DND-41 (cell line): ENCODE results near the gene PPP4R2.

Experiments used
- ATAC-seq: fragments of 200-7000 bp; cut with Tn5 transposase; 3 replicates; pipeline ENCODE4 v1.9.1; 2021; ENCODE audit warnings: low read depth; ENCODE audit not compliant: insufficient read depth
- DNase-seq: peaks from one replicate; pipeline ENCODE4 v3.0.0-alpha.2; 2020
- H2AFZ ChIP-seq: 2 replicates; pipeline ENCODE4 v1.6.0; 2012; ENCODE audit warnings: low read depth, low read length
- H3K27ac ChIP-seq: 2 replicates; pipeline ENCODE4 v1.5.1; 2012; ENCODE audit warnings: low read length, inconsistent platforms
- H3K27me3 ChIP-seq: fragments of 200-600 bp; sonication (generic); 2 replicates; pipeline ENCODE4 v1.6.0; 2012; ENCODE audit warnings: low read length, mild to moderate bottlenecking, inconsistent platforms; ENCODE audit not compliant: insufficient read depth, poor library complexity
- H3K36me3 ChIP-seq: 2 replicates; pipeline ENCODE4 v1.5.1; 2012; ENCODE audit warnings: low read length, inconsistent platforms; ENCODE audit not compliant: insufficient read depth
- H3K4me1 ChIP-seq: 2 replicates; pipeline ENCODE4 v1.5.1; 2012; ENCODE audit warnings: mild to moderate bottlenecking, low read length; ENCODE audit not compliant: insufficient read depth
- H3K4me2 ChIP-seq: 2 replicates; pipeline ENCODE4 v1.6.0; 2012; ENCODE audit warnings: mild to moderate bottlenecking, moderate library complexity, low read length, inconsistent platforms; ENCODE audit not compliant: insufficient read depth
- H3K4me3 ChIP-seq, 2 experiments: fragments of 200-600 bp in 1 of 2; shearing (Covaris generic) in 1 of 2; 2 replicates each; pipeline ENCODE4 v1.5.1; 2012 to 2016; ENCODE audit warnings: inconsistent platforms in 2 of 2, low read length in 2 of 2, mild to moderate bottlenecking in 2 of 2, low read depth in 1 of 2, moderate library complexity in 1 of 2
- H3K79me2 ChIP-seq: 2 replicates; pipeline ENCODE4 v1.6.0; 2012; ENCODE audit warnings: low read length, inconsistent platforms; ENCODE audit not compliant: insufficient read depth
- H3K9ac ChIP-seq: 2 replicates; pipeline ENCODE4 v1.6.0; 2012; ENCODE audit warnings: low read depth, mild to moderate bottlenecking, inconsistent platforms, low read length, moderate library complexity
- H3K9me3 ChIP-seq: 2 replicates; pipeline ENCODE4 v1.5.1; 2012; ENCODE audit warnings: low read length, moderate library complexity, mild to moderate bottlenecking, inconsistent platforms; ENCODE audit not compliant: insufficient read depth, severe bottlenecking
- H4K20me1 ChIP-seq: 2 replicates; pipeline ENCODE4 v1.6.0; 2012; ENCODE audit warnings: low read length; ENCODE audit not compliant: insufficient read depth
- CTCF ChIP-seq: IDR thresholded peaks from 2 replicates; pipeline ENCODE4 v1.5.1; 2012; ENCODE audit warnings: borderline replicate concordance, low read length, moderate library complexity, mild to moderate bottlenecking; ENCODE audit not compliant: poor library complexity, severe bottlenecking; ENCODE audit errors: extremely low read depth
- EZH2 ChIP-seq: IDR thresholded peaks from 3 replicates; pipeline ENCODE4 v1.6.1; 2012; ENCODE audit warnings: borderline replicate concordance, low read depth, mild to moderate bottlenecking, moderate library complexity, low read length, inconsistent platforms; ENCODE audit not compliant: severe bottlenecking

PPP4R2 gene

GRCh38 chr3:72953325-72953956 lies 43.2 kb upstream of the PPP4R2 start:
- Histone ChIP-seq H3K4me2 (no peak overlapping the region), H3K79me2 (peaks cover 22% of the 10 kb centered on the region), H3K36me3 (peaks cover 42% of the 10 kb centered on the region), H3K4me1 (no peaks in the 10 kb centered on the region), H3K9ac (no peak overlapping the region), H2AFZ (no peak overlapping the region), H3K9me3 (no peaks in the 10 kb centered on the region), H4K20me1 (peaks cover 3% of the 10 kb centered on the region; the same call in 1 of the 2 replicates), H3K27me3 (no peaks in the 10 kb centered on the region), H3K4me3 (no peak overlapping the region), H3K27ac (no peak overlapping the region)
- TF ChIP-seq EZH2 (no peak), CTCF (no peak)
- no peak for ATAC-seq
- no peak for DNase-seq

- no peak for DNase-seq
- no peak for TF ChIP-seq EZH2
- no peak for TF ChIP-seq CTCF
- H3K4me1 ChIP-seq = no peaks in the 10 kb centered on the region
Observed at GRCh38 chr3:72957297-72957696, 39.3 kb upstream of the PPP4R2 start.

GRCh38 chr3:72959336-72959735 lies 37.3 kb upstream of the PPP4R2 start:
- Histone ChIP-seq H3K4me3 (no peak overlapping the region), H3K4me1 (no peaks in the 10 kb centered on the region), H2AFZ (no peak overlapping the region), H3K9ac (no peak overlapping the region), H3K36me3 (peaks cover 65% of the 10 kb centered on the region), H3K4me2 (no peak overlapping the region), H3K27me3 (no peaks in the 10 kb centered on the region), H4K20me1 (0 out of 2 replicates have a peak, but pooled peaks cover 3% of the 10 kb centered on the region), H3K79me2 (no peaks in the 10 kb centered on the region), H3K27ac (no peak overlapping the region), H3K9me3 (no peaks in the 10 kb centered on the region)
- no peak for TF ChIP-seq CTCF
- TF ChIP-seq EZH2 = no peak
- no peak for ATAC-seq
- no peak for DNase-seq

More at GRCh38 chr3:72957297-72957696, 39.3 kb upstream of the PPP4R2 start:
- H4K20me1 ChIP-seq = 0 out of 2 replicates have a peak, but pooled peaks cover 3% of the 10 kb centered on the region
- no peaks in the 10 kb centered on the region for H3K27me3 ChIP-seq
- H2AFZ ChIP-seq = no peak overlapping the region
- no peak overlapping the region for H3K4me2 ChIP-seq
- H3K36me3 ChIP-seq = peaks cover 66% of the 10 kb centered on the region
- no peak overlapping the region for H3K4me3 ChIP-seq
- no peak overlapping the region for H3K9ac ChIP-seq
- H3K79me2 ChIP-seq = peaks cover 8% of the 10 kb centered on the region
- H3K27ac ChIP-seq = no peak overlapping the region
- no peak for ATAC-seq
- no peaks in the 10 kb centered on the region for H3K9me3 ChIP-seq
